ENCODE results near the gene APOBEC3H.
"Not testable (repeated sequence)": the region's sequence is repeated elsewhere in the genome, so short reads cannot be mapped to it uniquely, and the experiment has no call there.

Gene APOBEC3H

GRCh38 chr22:39097098-39098020 lies at the start of gene APOBEC3H:
APOBEC3H (plus strand) TSS chr22:39097244; CDS start chr22:39100279, 3,035 bp downstream.
- DNase-seq = no peak

- DNase-seq = not testable (repeated sequence)
Observed at GRCh38 chr22:39049486-39049885, 47.6 kb upstream of the APOBEC3H start.

GRCh38 chr22:39051844-39052495 lies 45.1 kb upstream of the APOBEC3H start:
- DNase-seq = not testable (repeated sequence)

GRCh38 chr22:39055658-39056057 lies 41.4 kb upstream of the APOBEC3H start:
- DNase-seq = no peak

DNA sequence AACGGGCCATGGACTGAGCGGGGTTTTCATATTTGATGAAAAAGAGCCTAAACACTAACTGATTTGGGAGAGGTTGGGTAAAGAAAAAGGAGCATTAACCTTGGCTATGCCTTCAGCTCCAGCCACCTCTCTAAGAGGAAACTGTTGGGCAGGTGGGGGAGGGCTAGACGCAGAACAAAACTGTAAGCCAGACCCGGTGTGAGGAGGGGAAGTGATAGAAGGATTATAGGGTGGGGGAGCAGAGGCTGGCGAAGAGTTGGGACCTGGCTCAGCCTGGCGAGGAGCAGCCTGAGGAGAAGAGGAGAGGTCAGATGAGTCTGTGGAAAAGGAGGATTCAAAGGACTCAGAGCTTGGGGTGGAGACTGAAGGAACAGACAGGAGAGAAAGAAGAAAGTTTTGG lies 35.8 kb upstream of the APOBEC3H start:
- not testable (repeated sequence) for DNase-seq

- not testable (repeated sequence) for DNase-seq
Observed at GRCh38 chr22:39061951-39062350, 35.1 kb upstream of the APOBEC3H start.

DNA sequence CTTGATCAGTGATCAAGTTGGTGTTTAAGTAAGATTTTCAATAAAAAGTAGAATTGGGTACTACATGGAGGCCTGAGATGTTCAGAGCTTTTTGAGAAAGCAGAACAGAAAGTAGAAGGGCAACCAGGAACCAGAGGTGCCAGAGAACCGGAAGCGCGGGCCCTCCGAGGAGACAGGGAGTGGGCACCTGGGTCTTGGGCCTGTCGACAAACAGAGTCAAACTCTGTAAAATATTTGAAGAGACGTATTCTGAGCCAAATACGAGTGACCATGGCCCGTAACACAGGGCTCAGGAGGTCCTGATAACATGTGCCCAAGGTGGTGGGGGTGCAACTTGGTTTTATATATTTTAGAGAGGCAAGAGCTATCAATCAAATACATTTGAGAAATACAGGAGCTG lies 33.1 kb upstream of the APOBEC3H start:
- DNase-seq = not testable (repeated sequence)

- DNase-seq = not testable (repeated sequence)
Observed at GRCh38 chr22:39066442-39067276, 30.4 kb upstream of the APOBEC3H start.

DNA sequence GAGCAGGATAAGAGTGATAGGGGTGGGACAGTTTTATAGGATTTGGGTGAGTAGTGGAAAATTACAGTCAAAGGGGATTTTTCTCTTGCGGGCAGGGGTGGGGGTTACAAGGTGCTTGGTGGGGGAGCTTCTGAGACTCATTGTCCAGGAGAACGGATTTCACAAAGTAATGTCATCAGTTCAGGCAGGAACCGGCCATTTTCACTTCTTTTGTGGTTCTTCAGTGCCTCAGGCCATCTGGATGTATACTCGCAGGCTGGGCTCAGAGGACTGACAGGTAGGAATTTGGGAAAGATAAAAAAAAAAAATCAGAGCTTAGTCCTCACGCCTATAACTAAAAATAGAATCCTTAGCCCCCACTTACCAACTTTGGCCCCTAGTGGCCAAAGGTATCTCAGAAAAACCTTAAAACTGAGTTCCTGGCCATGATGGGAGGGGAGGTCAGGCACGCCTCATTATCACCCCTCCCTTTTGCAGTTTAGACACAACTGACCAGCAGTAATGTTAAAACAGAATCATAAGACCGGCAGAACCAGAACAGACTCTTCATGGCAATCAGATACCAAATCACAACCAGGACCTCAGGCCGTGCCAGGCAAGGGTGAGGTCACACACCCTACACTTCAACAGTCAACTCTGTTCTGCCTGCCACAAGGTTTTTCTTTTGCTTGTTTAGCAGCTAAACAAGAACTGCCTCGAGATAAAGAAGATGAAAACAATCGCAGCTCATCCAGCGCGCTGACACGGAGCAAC lies 28.8 kb upstream of the APOBEC3H start:
- DNase-seq = no peak

GRCh38 chr22:39070186-39070585 lies 26.9 kb upstream of the APOBEC3H start:
- DNase-seq = no peak

DNA sequence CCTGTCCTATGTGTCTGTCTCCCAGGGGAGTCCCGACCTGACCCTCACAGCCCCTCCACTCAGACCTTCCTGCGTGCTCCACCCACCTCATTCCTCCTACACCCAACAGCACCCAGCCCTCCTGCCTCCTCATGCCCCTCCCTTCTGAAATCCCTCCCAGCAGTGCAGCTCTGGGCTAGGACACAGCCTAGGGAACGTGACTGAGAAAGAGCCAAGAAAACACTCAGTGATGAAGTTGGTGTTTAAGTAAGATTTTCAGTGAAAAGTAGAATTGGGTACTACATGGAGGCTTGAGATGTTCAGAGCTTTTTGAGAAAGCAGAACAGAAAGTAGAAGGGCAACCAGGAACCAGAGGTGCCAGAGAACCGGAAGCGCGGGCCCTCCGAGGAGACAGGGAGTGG lies 24.5 kb upstream of the APOBEC3H start:
- DNase-seq = not testable (repeated sequence)

- no peak for DNase-seq
Observed at GRCh38 chr22:39073981-39074380, 23.1 kb upstream of the APOBEC3H start.

- not testable (repeated sequence) for DNase-seq
Observed at GRCh38 chr22:39076155-39077025, 20.7 kb upstream of the APOBEC3H start.

DNA sequence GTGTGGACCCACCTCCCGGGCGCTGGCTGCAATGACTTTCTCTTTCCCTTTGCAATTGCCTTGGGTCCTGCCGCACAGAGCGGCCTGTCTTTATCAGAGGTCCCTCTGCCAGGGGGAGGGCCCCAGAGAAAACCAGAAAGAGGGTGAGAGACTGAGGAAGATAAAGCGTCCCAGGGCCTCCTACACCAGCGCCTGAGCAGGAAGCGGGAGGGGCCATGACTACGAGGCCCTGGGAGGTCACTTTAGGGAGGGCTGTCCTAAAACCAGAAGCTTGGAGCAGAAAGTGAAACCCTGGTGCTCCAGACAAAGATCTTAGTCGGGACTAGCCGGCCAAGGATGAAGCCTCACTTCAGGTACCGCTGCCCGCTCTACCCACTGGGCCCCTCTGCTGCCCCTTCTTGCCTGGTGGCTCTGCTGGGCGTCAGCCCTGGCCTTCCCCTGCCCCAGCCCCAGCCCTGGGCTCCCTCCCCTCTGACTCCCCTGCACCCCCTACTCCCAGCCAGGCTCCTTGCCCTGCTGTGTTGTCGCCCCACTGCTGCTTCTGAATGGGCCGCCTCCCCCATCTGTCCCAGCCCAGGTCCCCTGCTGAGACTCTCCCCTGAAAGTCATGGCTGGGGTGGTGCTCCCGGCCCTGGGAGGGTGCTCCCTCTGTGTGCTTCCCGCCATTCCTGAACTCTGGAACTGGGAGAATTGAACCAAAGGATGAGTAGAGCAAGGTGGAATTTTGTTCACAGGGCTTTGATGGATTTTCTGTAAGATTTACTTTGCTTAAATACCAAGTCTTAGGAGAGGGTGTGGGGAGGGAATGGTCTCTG lies 19.8 kb upstream of the APOBEC3H start, which contains the start of gene APOBEC3G:
TSS of gene APOBEC3G (plus strand) at position 250 of the 815 bp plus-strand sequence. CDS start at position 337, 87 bp downstream.
- peak; percentile 68 for DNase-seq

- not testable (repeated sequence) for DNase-seq
Observed at GRCh38 chr22:39077912-39078311, 19.1 kb upstream of the APOBEC3H start.

DNA sequence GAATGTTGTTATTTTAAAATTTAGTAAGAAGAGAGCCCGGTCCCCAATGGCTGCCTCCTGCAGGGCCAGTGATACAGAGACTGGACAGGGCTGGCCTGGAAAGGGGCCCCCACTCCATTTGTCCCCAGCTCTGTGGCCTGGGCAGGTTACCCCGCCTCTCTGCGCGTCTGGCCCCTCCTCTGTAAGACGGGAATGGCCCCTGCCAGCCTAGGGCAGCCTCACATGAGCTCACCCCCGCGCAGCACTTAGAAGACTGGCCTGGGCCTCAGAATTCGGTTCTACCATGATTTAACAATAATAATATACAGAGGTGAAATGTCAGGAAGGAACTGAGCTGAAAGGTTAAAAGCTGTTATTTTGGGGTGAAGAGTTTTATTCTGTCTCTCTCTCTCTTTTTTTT lies 18.7 kb upstream of the APOBEC3H start:
- DNase-seq = no peak

DNA sequence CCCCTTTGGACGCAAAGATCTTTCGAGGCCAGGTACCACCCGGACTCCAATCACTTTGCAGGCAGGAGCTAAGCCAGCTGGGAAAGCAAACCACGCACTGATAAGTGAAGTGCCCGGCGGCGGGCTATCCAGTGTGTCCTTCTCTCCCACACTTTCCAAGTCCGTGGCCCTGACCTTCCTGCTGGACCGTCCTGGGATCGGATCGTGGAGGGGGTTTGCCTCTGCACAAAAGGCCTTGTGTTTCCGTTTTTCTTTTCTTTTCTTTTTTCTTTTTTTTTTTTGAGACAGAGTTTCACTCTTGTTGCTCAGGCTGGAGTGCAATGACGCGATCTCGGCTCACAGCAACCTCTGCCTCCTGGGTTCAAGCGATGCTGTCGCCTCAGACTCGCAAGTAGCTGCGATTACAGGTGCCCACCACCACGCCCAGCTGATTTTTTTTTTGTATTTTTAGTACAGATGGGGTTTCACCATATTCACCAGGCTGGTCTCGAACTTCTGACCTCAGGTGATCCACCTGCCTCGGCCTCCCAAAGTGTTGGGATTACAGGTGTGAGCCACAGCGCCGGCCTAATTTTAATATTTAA lies 17.9 kb upstream of the APOBEC3H start:
- DNase-seq = not testable (repeated sequence)

GRCh38 chr22:39080052-39080762 lies 16.8 kb upstream of the APOBEC3H start:
- DNase-seq = no peak

DNA sequence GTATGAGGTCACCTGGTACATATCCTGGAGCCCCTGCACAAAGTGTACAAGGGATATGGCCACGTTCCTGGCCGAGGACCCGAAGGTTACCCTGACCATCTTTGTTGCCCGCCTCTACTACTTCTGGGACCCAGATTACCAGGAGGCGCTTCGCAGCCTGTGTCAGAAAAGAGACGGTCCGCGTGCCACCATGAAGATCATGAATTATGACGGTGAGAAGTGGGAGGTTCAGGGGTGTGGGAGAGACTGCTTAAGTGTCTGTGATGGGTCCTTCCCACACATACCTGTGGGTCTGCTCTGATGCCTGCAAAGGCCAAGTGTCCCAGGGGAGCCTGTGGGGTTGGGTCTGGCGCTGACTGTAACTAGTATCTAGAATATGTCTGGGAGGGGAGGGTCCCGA lies 16.0 kb upstream of the APOBEC3H start:
- no peak for DNase-seq

Measured in stimulated activated CD8-positive, alpha-beta memory T cell treated with anti-CD3 and anti-CD28 coated beads, Interleukin-4, amount 100 ng/mL, for 48 hours (primary cell).